Vagina (tissue), 2 donors: ENCODE results near the gene FAM110D.
A peak's percentile ranks its signal among the peaks of the same experiment; 100 is the strongest.

Source experiments
- CTCF ChIP-seq, 3 experiments: fragments of 450-650 bp in 2 of 3; fragments of 200-600 bp in 1 of 3; sonication (generic) in 1 of 3; IDR thresholded peaks; one replicate each; pipeline ENCODE4 v1.5.1; 2017 to 2019; ENCODE audit warnings: antibody characterized with exemption in 3 of 3, mild to moderate bottlenecking in 2 of 3, moderate library complexity in 2 of 3
- POLR2A ChIP-seq, 2 donors: fragments of 450-650 bp; IDR thresholded peaks; one replicate each; pipeline ENCODE4 v1.6.1; 2017; ENCODE audit warnings: antibody characterized with exemption in 2 of 2, mild to moderate bottlenecking in 2 of 2, moderate library complexity in 2 of 2
- POLR2AphosphoS5 ChIP-seq, 2 donors: sonication (generic); formaldehyde crosslinking; IDR thresholded peaks; one replicate each; pipeline ENCODE4 v1.9.0; 2017; ENCODE audit warnings: antibody characterized with exemption in 2 of 2, mild to moderate bottlenecking in 2 of 2, low read depth in 1 of 2; ENCODE audit not compliant: insufficient read depth in 1 of 2

GRCh38 chr1:26126321-26127084, 32.4 kb upstream of the FAM110D start:
- TF ChIP-seq CTCF (IDR thresholded peaks at IDR 0.05) = no peak
- no peak for TF ChIP-seq POLR2A (IDR thresholded peaks at IDR 0.05)
- peak; percentile 18 to 76 for TF ChIP-seq POLR2AphosphoS5 (IDR thresholded peaks at IDR 0.05; ENCODE audit: insufficient read depth in 1 of 2, low read depth in 1 of 2)
